ENCODE measurements around the gene RGN.

DNA sequence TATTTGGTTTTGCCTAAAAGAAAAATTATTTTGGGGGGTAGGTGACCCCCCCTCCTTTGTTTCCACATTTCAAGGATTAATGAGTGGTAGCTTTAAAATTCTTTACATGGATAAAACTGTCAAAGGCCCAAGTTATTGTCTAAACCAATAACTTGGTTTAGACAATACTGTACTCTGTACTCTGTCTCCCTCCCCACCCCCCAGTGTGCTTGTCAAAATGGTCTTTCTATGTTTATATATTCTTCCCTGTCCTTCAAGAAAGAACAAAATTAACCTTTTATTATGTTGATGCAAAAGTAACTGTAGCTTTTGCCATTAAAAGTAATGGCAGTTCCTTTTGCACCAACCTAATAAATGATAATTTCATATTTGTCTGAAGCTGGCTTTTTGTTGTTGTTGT, 9.5 kb upstream of the RGN start:
- TF ChIP-seq, protein P1, sequence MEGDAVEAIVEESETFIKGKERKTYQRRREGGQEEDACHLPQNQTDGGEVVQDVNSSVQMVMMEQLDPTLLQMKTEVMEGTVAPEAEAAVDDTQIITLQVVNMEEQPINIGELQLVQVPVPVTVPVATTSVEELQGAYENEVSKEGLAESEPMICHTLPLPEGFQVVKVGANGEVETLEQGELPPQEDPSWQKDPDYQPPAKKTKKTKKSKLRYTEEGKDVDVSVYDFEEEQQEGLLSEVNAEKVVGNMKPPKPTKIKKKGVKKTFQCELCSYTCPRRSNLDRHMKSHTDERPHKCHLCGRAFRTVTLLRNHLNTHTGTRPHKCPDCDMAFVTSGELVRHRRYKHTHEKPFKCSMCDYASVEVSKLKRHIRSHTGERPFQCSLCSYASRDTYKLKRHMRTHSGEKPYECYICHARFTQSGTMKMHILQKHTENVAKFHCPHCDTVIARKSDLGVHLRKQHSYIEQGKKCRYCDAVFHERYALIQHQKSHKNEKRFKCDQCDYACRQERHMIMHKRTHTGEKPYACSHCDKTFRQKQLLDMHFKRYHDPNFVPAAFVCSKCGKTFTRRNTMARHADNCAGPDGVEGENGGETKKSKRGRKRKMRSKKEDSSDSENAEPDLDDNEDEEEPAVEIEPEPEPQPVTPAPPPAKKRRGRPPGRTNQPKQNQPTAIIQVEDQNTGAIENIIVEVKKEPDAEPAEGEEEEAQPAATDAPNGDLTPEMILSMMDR (IDR thresholded peaks at IDR 0.05; ENCODE audit: poor library complexity, severe bottlenecking): no peak
- TF ChIP-seq POLR2AphosphoS5 (IDR thresholded peaks at IDR 0.05) (no peak), TAF1 (IDR thresholded peaks at IDR 0.05; ENCODE audit: low read depth) (no peak), EZH2 (IDR thresholded peaks at IDR 0.05; ENCODE audit: borderline replicate concordance, insufficient read depth, low read length, poor library complexity, severe bottlenecking) (no peak), RAD21 (conservative IDR thresholded peaks at IDR 0.05) (no peak)
- TF ChIP-seq, protein P2, sequence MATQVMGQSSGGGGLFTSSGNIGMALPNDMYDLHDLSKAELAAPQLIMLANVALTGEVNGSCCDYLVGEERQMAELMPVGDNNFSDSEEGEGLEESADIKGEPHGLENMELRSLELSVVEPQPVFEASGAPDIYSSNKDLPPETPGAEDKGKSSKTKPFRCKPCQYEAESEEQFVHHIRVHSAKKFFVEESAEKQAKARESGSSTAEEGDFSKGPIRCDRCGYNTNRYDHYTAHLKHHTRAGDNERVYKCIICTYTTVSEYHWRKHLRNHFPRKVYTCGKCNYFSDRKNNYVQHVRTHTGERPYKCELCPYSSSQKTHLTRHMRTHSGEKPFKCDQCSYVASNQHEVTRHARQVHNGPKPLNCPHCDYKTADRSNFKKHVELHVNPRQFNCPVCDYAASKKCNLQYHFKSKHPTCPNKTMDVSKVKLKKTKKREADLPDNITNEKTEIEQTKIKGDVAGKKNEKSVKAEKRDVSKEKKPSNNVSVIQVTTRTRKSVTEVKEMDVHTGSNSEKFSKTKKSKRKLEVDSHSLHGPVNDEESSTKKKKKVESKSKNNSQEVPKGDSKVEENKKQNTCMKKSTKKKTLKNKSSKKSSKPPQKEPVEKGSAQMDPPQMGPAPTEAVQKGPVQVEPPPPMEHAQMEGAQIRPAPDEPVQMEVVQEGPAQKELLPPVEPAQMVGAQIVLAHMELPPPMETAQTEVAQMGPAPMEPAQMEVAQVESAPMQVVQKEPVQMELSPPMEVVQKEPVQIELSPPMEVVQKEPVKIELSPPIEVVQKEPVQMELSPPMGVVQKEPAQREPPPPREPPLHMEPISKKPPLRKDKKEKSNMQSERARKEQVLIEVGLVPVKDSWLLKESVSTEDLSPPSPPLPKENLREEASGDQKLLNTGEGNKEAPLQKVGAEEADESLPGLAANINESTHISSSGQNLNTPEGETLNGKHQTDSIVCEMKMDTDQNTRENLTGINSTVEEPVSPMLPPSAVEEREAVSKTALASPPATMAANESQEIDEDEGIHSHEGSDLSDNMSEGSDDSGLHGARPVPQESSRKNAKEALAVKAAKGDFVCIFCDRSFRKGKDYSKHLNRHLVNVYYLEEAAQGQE (IDR thresholded peaks at IDR 0.05; ENCODE audit: borderline replicate concordance): no peak
